NB4 (cell line): ENCODE results near the gene HCLS1.
"Not testable (repeated sequence)": the region's sequence is repeated elsewhere in the genome, so short reads cannot be mapped to it uniquely, and the experiment has no call there.

Experiments used
- DNase-seq: peaks from one replicate; pipeline ENCODE4 v3.0.0; 2010; ENCODE audit warnings: low read depth
- H3K4me3 ChIP-seq: one replicate; pipeline ENCODE4 v1.5.1; 2011; ENCODE audit warnings: mild to moderate bottlenecking, low read depth, low read length, moderate library complexity
- MYC ChIP-seq: IDR thresholded peaks from 2 replicates; pipeline ENCODE4 v1.6.1; 2011; ENCODE audit warnings: low read depth, low read length
- POLR2A ChIP-seq: IDR thresholded peaks from 2 replicates; pipeline ENCODE4 v1.6.1; 2011; ENCODE audit warnings: mild to moderate bottlenecking; ENCODE audit not compliant: insufficient read length; ENCODE audit errors: extremely low read depth
- TF ChIP-seq, protein P1 (sequence below): IDR thresholded peaks from one replicate; pipeline ENCODE4 v1.5.1; 2012; ENCODE audit warnings: low read depth, low read length
- TF ChIP-seq, protein P2 (sequence below): IDR thresholded peaks from 2 replicates; pipeline ENCODE4 v1.6.1; 2011; ENCODE audit warnings: low read depth, low read length

The HCLS1 gene

DNA sequence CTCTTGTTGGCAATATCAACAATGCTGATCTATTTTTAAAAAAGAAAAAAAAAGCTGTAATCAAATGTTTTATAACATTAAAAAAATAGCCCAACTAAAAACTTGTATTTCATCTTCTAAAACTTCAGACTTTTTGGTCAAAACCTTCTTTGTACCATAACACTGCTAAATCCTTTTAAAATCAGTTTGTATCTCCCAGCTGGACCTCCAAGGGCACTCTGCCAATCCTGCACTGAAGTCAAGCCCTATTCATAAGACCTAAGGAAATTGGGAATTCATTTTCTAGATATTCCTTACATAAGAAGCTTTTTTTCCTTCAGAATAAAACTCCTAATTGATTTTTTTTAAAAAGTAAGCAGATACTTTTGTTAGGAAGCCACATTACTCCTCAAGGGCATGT is 38.2 kb upstream of the HCLS1 start:
- no peak for DNase-seq
- H3K4me3 ChIP-seq, result no peak overlapping the region
- TF ChIP-seq MYC, result no peak
- TF ChIP-seq, protein P1, sequence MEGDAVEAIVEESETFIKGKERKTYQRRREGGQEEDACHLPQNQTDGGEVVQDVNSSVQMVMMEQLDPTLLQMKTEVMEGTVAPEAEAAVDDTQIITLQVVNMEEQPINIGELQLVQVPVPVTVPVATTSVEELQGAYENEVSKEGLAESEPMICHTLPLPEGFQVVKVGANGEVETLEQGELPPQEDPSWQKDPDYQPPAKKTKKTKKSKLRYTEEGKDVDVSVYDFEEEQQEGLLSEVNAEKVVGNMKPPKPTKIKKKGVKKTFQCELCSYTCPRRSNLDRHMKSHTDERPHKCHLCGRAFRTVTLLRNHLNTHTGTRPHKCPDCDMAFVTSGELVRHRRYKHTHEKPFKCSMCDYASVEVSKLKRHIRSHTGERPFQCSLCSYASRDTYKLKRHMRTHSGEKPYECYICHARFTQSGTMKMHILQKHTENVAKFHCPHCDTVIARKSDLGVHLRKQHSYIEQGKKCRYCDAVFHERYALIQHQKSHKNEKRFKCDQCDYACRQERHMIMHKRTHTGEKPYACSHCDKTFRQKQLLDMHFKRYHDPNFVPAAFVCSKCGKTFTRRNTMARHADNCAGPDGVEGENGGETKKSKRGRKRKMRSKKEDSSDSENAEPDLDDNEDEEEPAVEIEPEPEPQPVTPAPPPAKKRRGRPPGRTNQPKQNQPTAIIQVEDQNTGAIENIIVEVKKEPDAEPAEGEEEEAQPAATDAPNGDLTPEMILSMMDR, result no peak
- TF ChIP-seq, protein P2, sequence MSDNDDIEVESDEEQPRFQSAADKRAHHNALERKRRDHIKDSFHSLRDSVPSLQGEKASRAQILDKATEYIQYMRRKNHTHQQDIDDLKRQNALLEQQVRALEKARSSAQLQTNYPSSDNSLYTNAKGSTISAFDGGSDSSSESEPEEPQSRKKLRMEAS, result no peak
- TF ChIP-seq POLR2A, result no peak

DNA sequence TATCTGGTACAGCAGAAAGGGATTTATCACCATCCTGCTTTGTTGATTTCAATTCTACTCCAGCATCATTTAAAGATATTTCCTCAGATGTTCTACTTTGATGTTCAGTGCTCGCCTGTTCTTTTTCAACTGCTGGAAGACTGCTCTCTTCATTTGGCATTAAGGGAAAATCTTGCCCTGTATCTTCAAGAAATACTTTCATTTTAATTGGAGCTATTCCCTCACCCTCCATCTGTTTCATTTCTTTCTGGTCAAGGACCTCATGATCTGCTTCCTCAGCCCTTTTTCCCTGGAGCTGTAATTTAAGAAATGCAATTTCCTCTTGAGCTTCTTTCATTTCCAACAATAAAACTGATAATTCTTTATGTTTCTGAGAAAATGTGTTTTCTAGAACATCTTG is 37.8 kb upstream of the HCLS1 start:
- no peak for TF ChIP-seq MYC
- TF ChIP-seq, protein P1, result no peak
- TF ChIP-seq, protein P2, result no peak
- TF ChIP-seq POLR2A, result no peak
- DNase-seq, result no peak
- no peak overlapping the region for H3K4me3 ChIP-seq

DNA sequence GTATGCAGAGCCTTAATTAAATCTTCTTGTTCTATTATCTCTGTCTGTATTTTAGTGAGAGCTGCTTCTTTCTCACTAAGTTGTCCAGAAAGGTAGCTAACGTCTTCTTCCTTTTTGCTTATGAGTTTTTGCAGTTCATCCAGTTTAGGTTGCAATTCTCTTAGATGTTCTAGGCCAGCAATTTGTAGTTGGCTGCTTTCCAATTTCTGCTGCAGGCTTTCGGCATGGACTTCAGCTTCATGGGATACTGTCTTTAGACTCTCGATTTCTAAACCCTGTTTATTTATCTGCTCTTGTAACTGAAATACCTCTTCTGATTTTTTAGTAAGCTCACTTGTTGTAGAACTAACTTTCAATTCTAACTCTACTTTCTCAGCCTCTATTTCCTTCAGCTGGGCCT is 35.5 kb upstream of the HCLS1 start:
- no peak for DNase-seq
- H3K4me3 ChIP-seq, result no peak overlapping the region

DNA sequence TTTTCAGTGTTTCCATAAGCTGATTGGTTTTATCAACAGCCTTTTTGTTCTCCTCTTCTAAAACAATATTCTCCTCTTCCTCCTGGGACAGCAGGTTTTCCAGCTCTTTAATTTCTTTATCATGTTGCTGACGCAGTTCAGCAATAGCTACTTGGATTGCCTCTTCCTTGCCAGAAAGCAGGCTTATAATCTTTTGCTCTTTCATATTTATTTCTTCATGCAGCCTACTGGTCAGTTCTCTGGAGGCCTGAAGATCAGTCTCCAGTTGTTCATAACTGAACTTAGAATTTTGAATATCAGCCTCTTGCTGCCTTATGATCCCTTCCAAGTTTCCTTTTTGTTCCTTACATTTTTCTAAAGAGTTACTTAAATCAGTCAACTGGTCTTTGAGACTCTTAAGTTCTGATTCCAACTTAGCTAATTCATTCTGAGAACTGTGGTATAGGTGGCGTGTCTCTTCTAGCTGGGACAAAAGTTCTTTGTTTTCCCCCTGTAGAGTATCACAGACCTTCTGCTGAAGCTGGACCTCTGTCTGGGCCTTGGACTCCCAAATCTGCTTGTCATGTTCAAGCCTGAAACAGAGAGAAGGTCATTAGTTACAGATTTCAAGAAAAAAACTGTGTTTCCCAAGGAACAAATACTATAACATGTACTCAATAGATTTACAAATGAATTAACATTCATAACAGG is 31.5 kb upstream of the HCLS1 start:
- TF ChIP-seq MYC (no peak), POLR2A (no peak)
- TF ChIP-seq, protein P2, result no peak
- TF ChIP-seq, protein P1, result no peak
- no peak for DNase-seq
- no peak overlapping the region for H3K4me3 ChIP-seq

More for the DNA sequence above, 35.5 kb upstream of the HCLS1 start:
- TF ChIP-seq, protein P1, result no peak
- TF ChIP-seq POLR2A, result no peak
- TF ChIP-seq, protein P2, result no peak
- TF ChIP-seq MYC, result no peak

DNA sequence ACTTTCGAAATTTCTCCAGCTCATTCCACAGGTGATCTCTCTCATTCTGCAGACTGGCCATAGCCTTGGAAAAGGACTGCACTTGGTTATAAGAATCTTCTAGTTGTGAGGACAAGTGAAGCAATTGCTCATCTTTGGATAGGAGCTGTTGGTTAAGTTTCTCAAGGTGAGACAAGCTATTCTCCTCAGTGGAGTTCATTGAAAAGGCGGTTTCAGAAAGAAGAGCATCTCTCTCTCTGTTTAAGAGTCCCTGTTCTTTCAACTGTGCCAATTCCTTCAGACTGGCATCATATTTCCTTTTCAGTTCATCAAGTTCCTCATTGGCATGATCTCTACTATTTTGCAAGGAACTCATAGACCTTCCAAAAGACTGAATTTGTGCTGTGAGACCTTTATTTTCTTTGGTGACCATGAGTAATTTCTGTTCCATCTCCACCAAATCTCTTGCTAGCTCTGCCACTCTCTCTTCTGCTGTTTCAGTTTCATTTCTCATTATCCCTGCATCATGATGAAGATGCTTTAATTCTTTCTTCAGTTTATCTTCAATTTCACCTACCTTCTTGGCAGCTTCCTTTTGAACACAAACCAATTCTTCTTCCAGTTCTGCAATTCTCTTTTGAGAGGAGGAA is 30.2 kb upstream of the HCLS1 start:
- no peak for TF ChIP-seq MYC
- no peak for TF ChIP-seq POLR2A
- TF ChIP-seq, protein P2, result no peak
- TF ChIP-seq, protein P1, result no peak
- no peak for DNase-seq
- H3K4me3 ChIP-seq, result no peak overlapping the region

DNA sequence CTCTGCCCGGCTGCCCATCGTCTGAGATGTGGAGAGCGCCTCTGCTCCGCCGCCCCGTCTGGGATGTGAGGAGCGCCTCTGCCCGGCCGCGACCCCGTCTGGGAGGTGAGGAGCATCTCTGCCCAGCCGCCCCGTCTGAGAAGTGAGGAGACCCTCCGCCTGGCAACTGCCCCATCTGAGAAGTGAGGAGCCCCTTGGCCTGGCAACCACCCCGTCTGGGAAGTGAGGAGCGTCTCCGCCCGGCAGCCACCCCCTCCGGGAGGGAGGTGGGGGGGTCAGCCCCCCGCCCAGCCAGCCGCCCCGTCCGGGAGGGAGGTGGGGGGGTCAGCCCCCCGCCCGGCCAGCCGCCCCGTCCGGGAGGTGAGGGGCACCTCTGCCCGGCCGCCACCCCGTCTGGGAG is 28.0 kb upstream of the HCLS1 start:
- H3K4me3 ChIP-seq, DNase-seq: not testable (repeated sequence)
